Activated T-cell treated with anti-CD3 and anti-CD28 coated beads, Interleukin-2, amount 50 U/mL, for 48 hours (primary cell): ENCODE measurements around the gene FRMD4A.
"Not testable (repeated sequence)": the region's sequence is repeated elsewhere in the genome, so short reads cannot be mapped to it uniquely, and the experiment has no call there.

ENCODE experiments used
- DNase-seq, 2 experiments: peaks; one replicate each; pipeline ENCODE4 v3.0.0-alpha.2; 2020

The FRMD4A gene

DNA sequence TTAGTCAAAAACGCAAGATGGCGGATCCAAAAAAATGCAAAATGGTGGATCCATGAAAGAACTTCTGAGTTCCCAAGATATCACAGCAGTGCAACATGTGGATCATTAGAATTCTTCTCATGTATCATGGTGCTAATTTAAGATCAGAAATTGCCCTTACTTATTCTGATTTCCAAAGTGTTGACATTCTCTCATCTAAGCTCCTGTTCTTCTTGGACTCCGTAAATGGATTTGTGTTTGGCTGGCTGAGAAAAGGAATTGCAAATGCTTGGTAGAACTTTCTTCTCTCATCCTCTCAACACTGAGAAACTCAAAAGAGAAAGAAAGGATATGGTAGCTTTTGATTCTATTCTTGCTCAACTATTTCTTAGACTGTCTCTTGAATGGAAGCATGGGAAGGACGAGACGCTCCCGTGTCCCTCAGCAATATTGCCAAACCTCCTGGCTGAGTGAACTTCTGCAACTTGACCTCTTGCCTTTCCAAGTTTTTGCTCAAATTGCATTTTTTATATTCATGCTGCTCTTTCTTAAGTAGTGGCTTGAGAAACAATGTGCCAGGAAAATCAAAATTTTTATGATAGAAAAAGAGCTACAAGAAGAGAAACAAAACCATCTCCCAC lies 44.7 kb downstream of the FRMD4A start:
- no peak for DNase-seq

GRCh38 chr10:14282276-14282675 lies 48.4 kb downstream of the FRMD4A start:
- no peak for DNase-seq

DNA sequence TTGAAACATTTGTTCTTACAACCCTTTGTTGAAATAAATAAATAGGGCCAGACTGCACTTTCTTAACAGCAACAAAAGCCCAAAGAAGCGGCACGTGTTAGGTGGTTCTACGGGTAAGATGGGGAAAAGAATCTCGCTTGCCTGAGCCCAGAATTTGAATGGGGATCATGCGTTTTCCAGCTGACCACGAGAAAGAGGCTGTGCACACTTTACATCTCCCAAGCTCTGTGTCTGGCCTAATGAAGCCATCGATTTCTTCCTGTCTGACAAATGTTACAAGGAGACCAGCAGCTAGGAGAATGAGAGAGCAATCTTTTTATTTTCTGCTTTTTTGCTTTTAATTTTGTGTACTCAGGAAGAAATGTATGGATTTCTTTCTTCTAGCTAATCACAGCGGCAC lies 52.2 kb downstream of the FRMD4A start:
- no peak for DNase-seq

- DNase-seq: no peak
Observed at GRCh38 chr10:14276210-14276609, 54.5 kb downstream of the FRMD4A start.

- DNase-seq: no peak
Observed at GRCh38 chr10:14271621-14272020, 59.1 kb downstream of the FRMD4A start.

DNA sequence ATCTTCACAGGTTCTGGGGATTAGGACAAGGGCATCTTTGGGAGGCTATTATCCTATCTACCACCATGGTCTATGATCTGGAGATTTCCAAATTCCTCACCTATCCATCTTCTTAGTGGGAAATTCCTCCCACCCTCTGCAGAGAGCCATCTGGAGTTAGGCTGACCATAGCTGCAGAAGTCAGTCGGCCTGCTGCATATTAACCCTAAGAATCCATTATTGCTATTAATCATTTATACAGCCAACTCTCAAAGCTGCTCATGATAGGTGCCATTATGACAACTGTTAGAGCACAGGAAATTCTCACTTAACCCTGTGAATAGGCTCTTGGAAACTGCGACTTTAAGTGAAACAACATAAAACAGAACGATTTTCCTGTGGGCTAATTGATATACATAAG lies 60.4 kb downstream of the FRMD4A start:
- no peak for DNase-seq

- no peak for DNase-seq
Observed at GRCh38 chr10:14265709-14266108, 65.0 kb downstream of the FRMD4A start.

DNA sequence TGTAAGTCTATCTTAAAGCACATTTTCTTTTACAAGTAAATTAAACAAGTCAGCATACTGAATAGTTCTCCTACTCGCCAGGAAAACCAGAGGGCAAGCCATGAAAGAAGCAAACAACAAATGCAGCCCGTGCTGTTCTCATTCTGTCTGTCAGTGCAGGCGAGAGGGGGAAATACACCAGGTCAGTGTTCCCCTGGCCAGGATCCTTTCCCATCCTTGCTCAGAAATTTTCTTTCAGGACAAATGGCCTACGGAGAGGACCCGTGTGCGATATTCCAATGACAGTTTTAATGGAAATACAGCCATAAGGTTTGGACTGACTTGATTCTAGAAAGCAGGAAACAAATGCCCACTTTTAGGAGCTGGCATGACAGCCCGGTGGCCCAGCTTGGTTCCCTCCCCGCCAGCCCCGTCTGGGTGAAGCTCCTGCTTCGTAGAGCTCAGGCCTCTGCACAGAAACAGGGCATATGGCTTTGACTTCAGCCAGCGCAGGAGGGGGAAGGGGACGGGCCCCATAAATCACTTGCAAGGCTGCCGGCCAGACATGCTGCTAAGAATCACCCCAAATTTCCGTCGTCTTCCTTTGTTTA lies 67.8 kb downstream of the FRMD4A start:
- no peak for DNase-seq

DNA sequence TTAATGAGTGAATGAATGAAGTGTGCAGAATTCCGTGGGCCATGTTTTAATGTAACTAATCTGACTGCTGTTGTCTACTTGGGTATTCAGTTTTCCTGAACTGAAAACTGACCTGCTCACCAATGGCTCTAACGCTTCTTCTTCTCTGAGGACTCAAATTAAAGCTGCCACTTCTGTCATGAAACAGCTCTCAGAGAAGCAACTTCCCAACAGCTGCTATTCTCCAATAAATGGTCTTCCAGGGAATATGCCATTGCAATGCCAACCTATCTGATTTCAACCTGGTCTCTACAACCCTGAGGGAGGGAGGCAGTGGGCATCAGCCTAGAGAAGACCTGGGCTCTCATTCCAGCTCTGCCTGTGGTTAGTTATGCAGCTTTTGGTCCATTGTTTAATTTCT lies 69.4 kb downstream of the FRMD4A start:
- no peak for DNase-seq

- no peak for DNase-seq
Observed at GRCh38 chr10:14259696-14260566, 70.8 kb downstream of the FRMD4A start.

- DNase-seq: no peak
Observed at GRCh38 chr10:14254368-14254767, 76.4 kb downstream of the FRMD4A start.

DNA sequence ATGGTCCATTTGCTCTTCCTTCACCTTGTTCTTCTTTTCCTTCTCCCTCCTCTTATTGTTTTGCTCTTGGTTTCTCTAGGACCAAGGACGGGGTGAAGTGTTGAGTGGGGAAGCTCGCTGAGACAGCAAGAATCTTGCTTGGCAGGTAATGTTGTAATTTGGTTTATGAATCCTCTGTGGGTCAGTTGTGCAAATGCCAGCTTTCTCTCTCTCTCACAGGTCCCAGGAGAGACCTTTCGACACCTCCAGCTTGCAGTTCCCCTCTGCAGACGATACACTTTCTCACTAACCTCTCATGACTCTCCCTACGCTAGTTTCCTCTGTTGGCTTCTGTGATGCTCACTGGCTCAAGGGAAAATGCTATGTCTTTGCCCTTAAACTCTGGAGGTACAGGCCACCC lies 77.0 kb downstream of the FRMD4A start:
- no peak for DNase-seq

- DNase-seq: no peak
Observed at GRCh38 chr10:14253079-14253478, 77.6 kb downstream of the FRMD4A start.

DNA sequence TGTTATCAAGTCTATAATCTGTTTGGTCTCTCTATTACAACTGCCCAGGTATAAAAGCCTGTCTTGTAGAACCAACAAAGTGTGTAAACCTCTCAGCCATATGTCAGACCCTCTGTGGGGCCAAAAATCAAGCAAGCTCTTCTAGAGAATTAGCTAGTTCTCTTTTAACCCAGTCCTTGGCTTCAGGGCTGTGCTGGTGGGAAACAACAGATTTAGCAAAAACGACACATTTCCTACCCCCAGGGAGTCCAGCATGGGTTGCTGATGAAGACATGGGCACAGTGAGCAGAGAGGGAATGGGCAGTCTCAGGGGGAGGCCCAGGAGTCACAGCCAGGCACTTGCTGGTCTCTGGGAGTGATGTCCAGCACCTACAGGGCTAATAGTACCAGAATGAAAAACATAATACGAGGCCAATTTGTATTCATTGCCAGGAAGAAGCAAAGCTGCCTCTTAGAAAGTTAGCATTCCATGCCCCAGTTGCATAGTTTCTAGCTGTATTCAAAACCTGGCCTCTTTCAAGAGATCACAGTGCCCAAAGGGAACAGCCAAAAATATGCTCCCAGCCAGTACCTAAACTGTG lies 80.1 kb downstream of the FRMD4A start:
- DNase-seq: no peak

DNA sequence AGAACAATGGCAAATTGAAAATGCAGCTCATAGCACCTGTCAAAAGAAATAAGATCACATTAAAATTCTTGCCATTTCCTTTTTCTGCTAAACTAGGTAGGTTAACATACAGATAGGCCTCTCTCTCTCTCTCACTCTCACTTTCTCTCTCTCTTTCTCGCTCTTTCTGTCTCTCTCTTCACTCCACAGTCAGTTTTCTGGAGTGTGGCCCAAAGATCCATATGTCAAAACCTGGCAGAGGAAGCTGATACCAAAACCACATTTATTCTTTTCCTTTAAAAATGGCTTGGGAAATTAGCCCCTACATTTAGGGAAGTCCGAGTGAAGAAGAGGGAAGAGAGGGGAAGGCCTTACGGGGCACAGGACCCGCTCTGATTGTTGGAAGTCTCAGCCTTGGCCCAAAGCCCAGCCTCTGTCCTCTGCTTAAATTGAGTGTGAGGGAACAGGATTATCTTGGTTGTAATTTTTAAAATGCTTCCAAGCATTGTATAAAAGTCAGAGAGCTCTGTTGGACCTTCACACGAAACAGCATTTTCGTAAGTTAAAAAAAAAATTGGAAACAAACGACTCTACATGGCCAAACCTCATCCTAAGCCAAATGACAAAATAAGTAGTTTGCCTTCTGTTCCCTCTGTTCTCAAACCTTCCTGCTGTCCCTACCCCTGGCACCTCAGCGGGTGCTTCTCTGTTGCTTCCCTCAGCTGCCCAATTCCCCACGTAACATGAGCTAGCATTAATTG lies 83.2 kb downstream of the FRMD4A start:
- no peak for DNase-seq

- DNase-seq: no peak
Observed at GRCh38 chr10:14244801-14245211, 85.9 kb downstream of the FRMD4A start.

GRCh38 chr10:14244147-14244546 lies 86.6 kb downstream of the FRMD4A start:
- no peak for DNase-seq

DNA sequence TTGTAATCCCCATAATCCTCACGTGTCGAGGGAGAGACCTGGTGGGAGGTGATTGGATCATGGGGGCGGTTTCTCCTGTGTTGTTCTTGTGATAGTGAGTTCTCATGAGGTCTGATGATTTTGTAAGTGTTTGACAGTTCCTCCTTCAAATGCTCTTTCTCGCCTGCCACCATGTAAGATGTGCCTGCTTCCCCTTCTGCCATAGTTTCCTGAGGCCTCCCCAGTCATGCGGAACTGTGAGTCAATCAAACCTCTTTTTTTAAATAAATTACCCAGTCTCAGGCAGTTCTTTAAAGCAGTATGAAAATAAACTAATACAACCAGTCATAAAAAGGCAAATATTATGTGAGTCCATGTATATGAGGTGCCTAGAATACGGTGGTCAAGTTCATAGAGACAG lies 87.5 kb downstream of the FRMD4A start:
- no peak for DNase-seq

GRCh38 chr10:14241196-14241595 lies 89.5 kb downstream of the FRMD4A start:
- DNase-seq: no peak

DNA sequence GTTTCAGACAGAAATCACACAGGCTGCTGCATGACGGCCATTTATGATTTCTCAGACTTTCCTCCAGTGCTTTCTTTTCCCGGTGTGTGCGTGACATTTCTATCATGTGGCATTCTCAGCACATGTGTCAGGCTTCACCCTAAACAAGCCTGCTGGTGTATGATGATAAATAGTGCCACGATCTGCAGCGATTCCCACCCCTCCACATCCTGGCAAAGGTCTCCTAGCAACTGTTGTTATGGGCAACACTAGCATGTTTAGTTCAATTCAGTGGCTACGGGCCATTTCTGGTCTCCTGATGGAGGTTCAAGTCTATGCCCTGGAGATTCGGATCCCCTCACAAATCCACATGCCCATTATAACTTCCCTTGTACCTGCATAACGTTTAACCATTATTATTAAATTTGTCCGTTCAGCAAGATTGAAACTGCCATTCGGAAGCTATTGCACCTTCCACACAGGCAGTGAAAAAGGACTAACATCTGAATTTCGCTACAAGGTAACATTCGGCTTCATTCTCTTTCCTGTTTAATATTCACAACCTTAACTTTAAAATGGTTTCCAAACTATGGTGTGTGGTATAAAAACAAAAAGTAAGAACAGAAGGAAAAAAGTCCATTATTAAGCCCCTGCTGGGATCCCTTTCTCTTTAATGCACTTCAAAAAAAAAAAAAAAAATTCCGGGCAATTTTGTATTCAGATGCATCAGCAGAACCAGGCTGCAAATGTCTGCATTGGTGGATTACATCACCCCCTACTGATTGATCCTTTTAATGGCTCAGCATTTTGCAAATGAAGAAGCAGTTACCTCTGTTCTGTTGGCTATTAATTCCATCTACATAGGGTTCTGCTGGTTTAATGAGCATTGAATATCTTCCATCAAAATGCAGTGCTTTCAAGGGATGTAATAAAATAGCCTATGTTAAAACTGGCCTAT lies 90.2 kb downstream of the FRMD4A start:
- DNase-seq: no peak

GRCh38 chr10:14238659-14239058 lies 92.1 kb downstream of the FRMD4A start:
- not testable (repeated sequence) for DNase-seq

GRCh38 chr10:14236341-14236740 lies 94.4 kb downstream of the FRMD4A start:
- DNase-seq: no peak
